Heart left ventricle (tissue), 13 donors: ENCODE results near the gene LRRC26.

Experiments
- POLR2A ChIP-seq, 2 donors: fragments of 450-650 bp; IDR thresholded peaks; one replicate each; pipeline ENCODE4 v1.6.1; 2017; ENCODE audit warnings: antibody characterized with exemption in 2 of 2, mild to moderate bottlenecking in 2 of 2, moderate library complexity in 2 of 2
- TF ChIP-seq, protein P1 (sequence below), 12 donors: fragments of 200-600 bp; sonication (generic) in 4 of 12; IDR thresholded peaks; one replicate each; pipeline versions ENCODE4 v1.5.0 to v1.8.0; 2018 to 2022; ENCODE audit warnings: antibody characterized with exemption in 12 of 12, mild to moderate bottlenecking in 5 of 12
- donor health status: ischemic (EF 13 %, LVEDD 7.1; RV severe dilation, severe dysfunction).
- donor health status: DM: no; HTN: yes; CAD: no.
- donor health status: DM: no; HTN: no; CAD: no.
- donor health status: ischemic (EF 25% LVEDD 6.9; RV normal size, moderate dysfunction).
- donor health status: ischemic (EF 25% LVEDD 5.7; RV mildly dilated, moderate dysfunction).
- donor health status: ischemic (EF 35%, LVEDD 5.7; RV mildly dilated, moderate dysfunction).
- donor health status: nonischemic (EF 11% LVEDD 7.7; RV severe dilation, severe dysfunction).
- donor health status: DM: yes; HTN: yes; CAD: no.
- donor health status: PGD.
- donor health status: ischemic (EF 29% LVEDD 5.4; RV normal size, mild dysfunction).
- donor health status: nonischemic (EF 23%, LVEDD 6.1; RV moderate dilation, normal function).

DNA sequence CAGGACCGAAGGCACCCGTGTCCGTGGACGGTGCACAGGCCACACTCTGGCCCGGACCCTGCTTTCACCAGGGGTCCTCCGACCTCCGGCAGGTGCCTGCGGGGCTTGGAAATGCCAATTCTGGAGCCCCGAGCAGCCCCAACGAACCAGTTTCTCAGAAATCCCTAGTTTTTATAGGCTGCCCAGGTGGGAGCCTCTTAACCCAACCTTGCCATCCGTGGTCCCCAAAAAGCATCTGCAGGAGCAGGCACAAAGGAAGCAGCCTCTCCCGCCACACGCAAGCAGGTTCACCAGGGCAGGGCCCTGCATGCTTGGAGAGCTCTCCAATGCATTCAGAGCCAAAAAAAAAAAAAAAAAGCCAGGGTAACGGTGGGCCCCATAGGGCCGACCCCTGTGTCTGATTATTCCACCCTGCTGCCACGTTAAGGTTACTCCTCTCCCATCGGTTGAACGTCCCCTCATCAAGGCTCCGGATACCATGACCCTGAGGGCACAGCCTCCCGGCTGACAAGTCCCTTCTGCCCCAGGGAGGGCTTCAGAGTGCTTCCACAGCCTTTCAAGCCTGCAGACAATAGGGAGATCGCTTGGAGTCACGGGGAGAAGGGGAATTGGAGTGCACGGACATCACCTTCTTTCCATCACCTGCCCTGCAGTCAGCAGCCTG, 31.5 kb upstream of the LRRC26 start:
- TF ChIP-seq POLR2A (IDR thresholded peaks at IDR 0.05) = no peak
- TF ChIP-seq, protein P1, sequence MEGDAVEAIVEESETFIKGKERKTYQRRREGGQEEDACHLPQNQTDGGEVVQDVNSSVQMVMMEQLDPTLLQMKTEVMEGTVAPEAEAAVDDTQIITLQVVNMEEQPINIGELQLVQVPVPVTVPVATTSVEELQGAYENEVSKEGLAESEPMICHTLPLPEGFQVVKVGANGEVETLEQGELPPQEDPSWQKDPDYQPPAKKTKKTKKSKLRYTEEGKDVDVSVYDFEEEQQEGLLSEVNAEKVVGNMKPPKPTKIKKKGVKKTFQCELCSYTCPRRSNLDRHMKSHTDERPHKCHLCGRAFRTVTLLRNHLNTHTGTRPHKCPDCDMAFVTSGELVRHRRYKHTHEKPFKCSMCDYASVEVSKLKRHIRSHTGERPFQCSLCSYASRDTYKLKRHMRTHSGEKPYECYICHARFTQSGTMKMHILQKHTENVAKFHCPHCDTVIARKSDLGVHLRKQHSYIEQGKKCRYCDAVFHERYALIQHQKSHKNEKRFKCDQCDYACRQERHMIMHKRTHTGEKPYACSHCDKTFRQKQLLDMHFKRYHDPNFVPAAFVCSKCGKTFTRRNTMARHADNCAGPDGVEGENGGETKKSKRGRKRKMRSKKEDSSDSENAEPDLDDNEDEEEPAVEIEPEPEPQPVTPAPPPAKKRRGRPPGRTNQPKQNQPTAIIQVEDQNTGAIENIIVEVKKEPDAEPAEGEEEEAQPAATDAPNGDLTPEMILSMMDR (IDR thresholded peaks at IDR 0.05) = no peak
